ENCODE measurements around the gene SLC27A3.
A peak's percentile ranks its signal among the peaks of the same experiment; 100 is the strongest.
"Not testable (repeated sequence)": the region's sequence is repeated elsewhere in the genome, so short reads cannot be mapped to it uniquely, and the experiment has no call there.

SLC27A3 gene

DNA sequence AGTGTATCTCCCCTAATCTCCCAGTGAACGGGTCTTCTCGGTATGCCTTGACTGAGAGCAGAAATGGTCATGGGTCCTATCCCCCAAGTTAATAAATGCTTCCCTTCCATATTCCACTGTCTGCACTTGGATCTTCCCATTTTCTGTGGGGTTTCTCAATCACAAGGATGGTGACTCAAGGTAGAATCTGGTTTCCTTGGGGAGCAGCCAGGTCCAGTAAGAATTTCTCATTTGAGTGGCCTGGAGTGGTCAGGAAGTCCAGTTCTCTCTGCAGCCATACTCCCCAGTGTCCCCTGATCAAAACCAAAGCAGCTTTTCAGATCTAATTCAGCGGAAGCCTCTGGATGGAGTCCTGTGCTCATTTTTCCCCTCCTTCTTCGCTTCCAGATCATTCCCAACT is 14.8 kb upstream of the SLC27A3 start:
- no peaks in the 10 kb centered on the region for H3K9me3 ChIP-seq (ENCODE audit: control insufficient read depth in 5 of 5, low read length in 5 of 5)
- no peak overlapping the region for H3K9ac ChIP-seq (ENCODE audit: low read length in 5 of 5)
- no peak overlapping the region for H3K4me3 ChIP-seq (ENCODE audit: low read depth in 1 of 5, low read length in 5 of 5)
- H3K36me3 ChIP-seq (ENCODE audit: control insufficient read depth in 5 of 5, insufficient read depth in 5 of 5, low read length in 5 of 5), result peaks cover 18 to 97% (median 83%) of the 10 kb centered on the region in 5 donors
- no peaks in the 10 kb centered on the region for H3K27me3 ChIP-seq (ENCODE audit: control insufficient read depth in 5 of 5, insufficient read depth in 4 of 5, low read length in 5 of 5)
- peaks cover 0 to 26% (median 4%) of the 10 kb centered on the region in 5 donors for H3K4me1 ChIP-seq (ENCODE audit: control insufficient read depth in 5 of 5, insufficient read depth in 5 of 5, low read length in 5 of 5)
- H3K27ac ChIP-seq (ENCODE audit: low read depth, low read length), result no peak overlapping the region

DNA sequence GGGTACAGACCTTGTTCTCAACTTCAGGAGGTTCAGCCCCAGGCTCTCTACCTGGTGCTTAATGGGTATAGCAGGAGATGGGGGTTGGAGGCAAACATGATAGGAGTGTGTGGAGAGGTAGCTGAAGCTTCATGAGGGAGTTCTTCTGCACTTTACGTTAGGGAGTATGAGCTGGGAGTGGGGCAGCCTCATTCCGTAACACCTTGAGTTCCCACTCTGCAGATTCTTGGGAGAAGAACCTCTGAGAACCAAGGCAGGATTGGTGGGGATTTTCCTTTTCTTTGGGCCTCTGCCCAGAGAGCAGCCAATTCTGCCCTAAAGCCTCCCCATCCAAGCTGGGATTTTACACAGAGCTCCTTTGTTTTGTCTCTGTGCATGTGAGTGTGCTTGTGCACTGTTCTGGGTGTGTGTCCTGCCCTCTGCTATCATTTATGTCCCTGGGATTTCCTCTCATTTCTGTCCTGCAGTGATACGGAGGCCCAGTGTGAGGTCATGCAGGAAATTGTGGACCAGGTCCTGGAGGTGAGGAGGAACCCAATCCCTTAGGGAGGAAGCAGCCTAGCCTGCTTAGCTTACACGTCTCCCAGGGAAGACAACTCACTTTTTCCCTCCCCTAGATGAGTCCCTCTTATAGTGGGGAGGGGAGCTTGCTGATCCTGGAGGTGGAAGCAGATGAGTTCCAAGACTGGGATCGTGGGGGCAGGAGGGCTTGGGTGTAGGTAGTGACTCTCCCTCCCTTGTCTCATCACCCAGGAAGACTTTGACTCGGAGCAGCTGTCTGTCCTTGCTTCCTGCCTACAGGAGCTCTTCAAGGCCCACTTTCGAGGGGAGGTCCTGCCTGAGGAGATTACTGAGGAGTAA is 11.6 kb upstream of the SLC27A3 start:
- H3K27ac ChIP-seq (ENCODE audit: low read depth, low read length), result peak overlapping the region; percentile 34
- no peaks in the 10 kb centered on the region for H3K9me3 ChIP-seq (ENCODE audit: control insufficient read depth in 5 of 5, low read length in 5 of 5)
- no peaks in the 10 kb centered on the region for H3K27me3 ChIP-seq (ENCODE audit: control insufficient read depth in 5 of 5, insufficient read depth in 4 of 5, low read length in 5 of 5)
- no peak overlapping the region for H3K9ac ChIP-seq (ENCODE audit: low read length in 5 of 5)
- H3K36me3 ChIP-seq (ENCODE audit: control insufficient read depth in 5 of 5, insufficient read depth in 5 of 5, low read length in 5 of 5), result peaks cover 9 to 86% (median 79%) of the 10 kb centered on the region in 5 donors
- peaks cover 0 to 26% (median 4%) of the 10 kb centered on the region in 5 donors for H3K4me1 ChIP-seq (ENCODE audit: control insufficient read depth in 5 of 5, insufficient read depth in 5 of 5, low read length in 5 of 5)
- H3K4me3 ChIP-seq (ENCODE audit: low read depth in 1 of 5, low read length in 5 of 5), result peak overlapping the region in 1 of 5 donors; percentile 17

DNA sequence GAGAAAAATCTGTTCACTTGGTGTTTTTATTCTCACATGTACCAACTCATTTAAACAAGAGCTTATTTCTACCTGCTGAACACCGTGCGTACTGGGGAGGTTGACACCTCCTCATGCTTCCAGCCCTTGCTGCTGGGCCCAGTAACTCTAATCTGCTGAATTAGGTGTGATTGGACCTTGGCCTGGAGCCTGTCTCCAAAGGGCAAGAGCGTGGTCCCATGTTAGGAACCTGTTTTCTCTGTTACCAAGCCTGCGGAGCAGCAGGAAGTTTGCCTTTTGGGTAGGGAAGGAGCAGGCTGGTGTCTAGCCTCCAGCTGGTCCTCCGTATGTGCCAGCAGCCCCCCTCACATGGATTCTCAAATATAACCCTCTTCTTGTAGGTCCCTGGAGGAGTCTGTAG is 10.9 kb upstream of the SLC27A3 start:
- Histone ChIP-seq H3K36me3 (ENCODE audit: control insufficient read depth in 5 of 5, insufficient read depth in 5 of 5, low read length in 5 of 5) (peaks cover 9 to 86% (median 79%) of the 10 kb centered on the region in 5 donors), H3K27me3 (ENCODE audit: control insufficient read depth in 5 of 5, insufficient read depth in 4 of 5, low read length in 5 of 5) (no peaks in the 10 kb centered on the region), H3K4me1 (ENCODE audit: control insufficient read depth in 5 of 5, insufficient read depth in 5 of 5, low read length in 5 of 5) (peaks cover 0 to 32% (median 5%) of the 10 kb centered on the region in 5 donors), H3K4me3 (ENCODE audit: low read depth in 1 of 5, low read length in 5 of 5) (no peak overlapping the region), H3K9me3 (ENCODE audit: control insufficient read depth in 5 of 5, low read length in 5 of 5) (no peaks in the 10 kb centered on the region), H3K27ac (ENCODE audit: low read depth, low read length) (peak overlapping the region; percentile 14), H3K9ac (ENCODE audit: low read length in 5 of 5) (no peak overlapping the region)

GRCh38 chr1:153766663-153767062 is 8.5 kb upstream of the SLC27A3 start:
- not testable (repeated sequence) for H3K4me3 ChIP-seq (ENCODE audit: low read depth in 1 of 5, low read length in 5 of 5); H3K9ac ChIP-seq (ENCODE audit: low read length in 5 of 5); H3K27ac ChIP-seq (ENCODE audit: low read depth, low read length); H3K9me3 ChIP-seq (ENCODE audit: control insufficient read depth in 5 of 5, low read length in 5 of 5); H3K27me3 ChIP-seq (ENCODE audit: control insufficient read depth in 5 of 5, insufficient read depth in 4 of 5, low read length in 5 of 5)
- H3K4me1 ChIP-seq (ENCODE audit: control insufficient read depth in 5 of 5, insufficient read depth in 5 of 5, low read length in 5 of 5), result peaks cover 0 to 55% (median 22%) of the 10 kb centered on the region in 5 donors
- H3K36me3 ChIP-seq (ENCODE audit: control insufficient read depth in 5 of 5, insufficient read depth in 5 of 5, low read length in 5 of 5), result peaks cover 7 to 82% (median 69%) of the 10 kb centered on the region in 5 donors

GRCh38 chr1:153767519-153767918 is 7.7 kb upstream of the SLC27A3 start:
- H3K27ac ChIP-seq (ENCODE audit: low read depth, low read length), result no peak overlapping the region
- H3K4me1 ChIP-seq (ENCODE audit: control insufficient read depth in 5 of 5, insufficient read depth in 5 of 5, low read length in 5 of 5), result peaks cover 0 to 60% (median 29%) of the 10 kb centered on the region in 5 donors
- no peaks in the 10 kb centered on the region for H3K9me3 ChIP-seq (ENCODE audit: control insufficient read depth in 5 of 5, low read length in 5 of 5)
- no peaks in the 10 kb centered on the region for H3K27me3 ChIP-seq (ENCODE audit: control insufficient read depth in 5 of 5, insufficient read depth in 4 of 5, low read length in 5 of 5)
- peak overlapping the region in 1 of 5 donors; percentile 16 for H3K9ac ChIP-seq (ENCODE audit: low read length in 5 of 5)
- H3K36me3 ChIP-seq (ENCODE audit: control insufficient read depth in 5 of 5, insufficient read depth in 5 of 5, low read length in 5 of 5), result peaks cover 7 to 83% (median 72%) of the 10 kb centered on the region in 5 donors
- no peak overlapping the region for H3K4me3 ChIP-seq (ENCODE audit: low read depth in 1 of 5, low read length in 5 of 5)

- Histone ChIP-seq H3K4me3 (ENCODE audit: low read depth in 1 of 5, low read length in 5 of 5) (no peak overlapping the region), H3K9me3 (ENCODE audit: control insufficient read depth in 5 of 5, low read length in 5 of 5) (no peaks in the 10 kb centered on the region), H3K27me3 (ENCODE audit: control insufficient read depth in 5 of 5, insufficient read depth in 4 of 5, low read length in 5 of 5) (no peaks in the 10 kb centered on the region), H3K9ac (ENCODE audit: low read length in 5 of 5) (peak overlapping the region in 2 of 5 donors; percentile 16 to 17), H3K4me1 (ENCODE audit: control insufficient read depth in 5 of 5, insufficient read depth in 5 of 5, low read length in 5 of 5) (peaks cover 10 to 60% (median 39%) of the 10 kb centered on the region in 5 donors), H3K27ac (ENCODE audit: low read depth, low read length) (peak overlapping the region; percentile 70), H3K36me3 (ENCODE audit: control insufficient read depth in 5 of 5, insufficient read depth in 5 of 5, low read length in 5 of 5) (peaks cover 0 to 81% (median 68%) of the 10 kb centered on the region in 5 donors)
Observed at GRCh38 chr1:153768316-153769181, 6.7 kb upstream of the SLC27A3 start.

GRCh38 chr1:153769221-153769620 is 6.0 kb upstream of the SLC27A3 start:
- no peaks in the 10 kb centered on the region for H3K27me3 ChIP-seq (ENCODE audit: control insufficient read depth in 5 of 5, insufficient read depth in 4 of 5, low read length in 5 of 5)
- H3K4me3 ChIP-seq (ENCODE audit: low read depth in 1 of 5, low read length in 5 of 5), result no peak overlapping the region
- no peaks in the 10 kb centered on the region for H3K9me3 ChIP-seq (ENCODE audit: control insufficient read depth in 5 of 5, low read length in 5 of 5)
- peaks cover 16 to 60% (median 46%) of the 10 kb centered on the region in 5 donors for H3K4me1 ChIP-seq (ENCODE audit: control insufficient read depth in 5 of 5, insufficient read depth in 5 of 5, low read length in 5 of 5)
- H3K36me3 ChIP-seq (ENCODE audit: control insufficient read depth in 5 of 5, insufficient read depth in 5 of 5, low read length in 5 of 5), result peaks cover 0 to 74% (median 61%) of the 10 kb centered on the region in 5 donors
- peak overlapping the region; percentile 70 for H3K27ac ChIP-seq (ENCODE audit: low read depth, low read length)
- no peak overlapping the region for H3K9ac ChIP-seq (ENCODE audit: low read length in 5 of 5)

DNA sequence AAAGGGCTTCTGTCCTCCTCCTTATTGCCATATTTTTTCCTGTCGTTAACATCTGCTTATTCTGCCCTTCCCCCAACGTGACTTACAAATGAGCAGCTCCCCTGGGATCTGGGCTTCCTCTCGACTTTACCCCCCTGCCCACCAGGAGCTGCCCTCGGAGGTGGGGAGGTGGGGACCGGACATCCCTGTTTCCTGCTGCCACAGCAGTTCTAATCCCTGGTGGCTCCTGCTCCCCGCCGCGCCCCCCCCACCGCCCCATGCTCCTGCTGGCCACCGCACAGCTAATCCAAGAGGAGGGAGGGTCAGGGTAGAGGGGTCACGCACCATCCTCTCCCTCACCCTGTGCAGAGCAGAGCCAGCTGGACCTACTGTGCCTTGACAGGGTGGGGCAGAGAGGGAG is 4.4 kb upstream of the SLC27A3 start:
- Histone ChIP-seq H3K9me3 (ENCODE audit: control insufficient read depth in 5 of 5, low read length in 5 of 5) (no peaks in the 10 kb centered on the region), H3K27me3 (ENCODE audit: control insufficient read depth in 5 of 5, insufficient read depth in 4 of 5, low read length in 5 of 5) (no peaks in the 10 kb centered on the region), H3K36me3 (ENCODE audit: control insufficient read depth in 5 of 5, insufficient read depth in 5 of 5, low read length in 5 of 5) (peaks cover 0 to 63% (median 51%) of the 10 kb centered on the region in 5 donors), H3K9ac (ENCODE audit: low read length in 5 of 5) (peak overlapping the region in 1 of 5 donors; percentile 5), H3K4me1 (ENCODE audit: control insufficient read depth in 5 of 5, insufficient read depth in 5 of 5, low read length in 5 of 5) (peaks cover 22 to 70% (median 62%) of the 10 kb centered on the region in 5 donors), H3K4me3 (ENCODE audit: low read depth in 1 of 5, low read length in 5 of 5) (no peak overlapping the region), H3K27ac (ENCODE audit: low read depth, low read length) (peak overlapping the region; percentile 70)

- Histone ChIP-seq H3K4me3 (ENCODE audit: low read depth in 1 of 5, low read length in 5 of 5) (no peak overlapping the region), H3K4me1 (ENCODE audit: control insufficient read depth in 5 of 5, insufficient read depth in 5 of 5, low read length in 5 of 5) (peaks cover 22 to 75% (median 66%) of the 10 kb centered on the region in 5 donors), H3K9me3 (ENCODE audit: control insufficient read depth in 5 of 5, low read length in 5 of 5) (no peaks in the 10 kb centered on the region), H3K9ac (ENCODE audit: low read length in 5 of 5) (peak overlapping the region in 1 of 5 donors; percentile 57), H3K27ac (ENCODE audit: low read depth, low read length) (peak overlapping the region; percentile 70), H3K36me3 (ENCODE audit: control insufficient read depth in 5 of 5, insufficient read depth in 5 of 5, low read length in 5 of 5) (peaks cover 0 to 63% (median 51%) of the 10 kb centered on the region in 5 donors), H3K27me3 (ENCODE audit: control insufficient read depth in 5 of 5, insufficient read depth in 4 of 5, low read length in 5 of 5) (no peaks in the 10 kb centered on the region)
Observed at GRCh38 chr1:153771261-153771660, 3.9 kb upstream of the SLC27A3 start.
